Liver (tissue), 9 donors: ENCODE measurements around the gene PCDH7. TPM values are rescaled to one million over a fixed set of nuclear protein-coding genes. Genes with fewer than 3 reads are reported as not detected.

Experiments
- DNase-seq: peaks from one replicate; pipeline ENCODE4 v3.0.0-alpha.2; 2017; ENCODE audit warnings: low spot score
- H3K27ac ChIP-seq, 2 donors: one replicate each; pipeline ENCODE4 v1.7.0; 2013; ENCODE audit warnings: inconsistent platforms in 2 of 2, low read length in 2 of 2, control low read depth in 1 of 2, low read depth in 1 of 2, mild to moderate bottlenecking in 1 of 2
- H3K27me3 ChIP-seq, 4 donors: one replicate each; pipeline versions ENCODE4 v1.6.1 to v1.7.0; 2013; ENCODE audit warnings: low read length in 3 of 4, inconsistent platforms in 1 of 4, mild to moderate bottlenecking in 1 of 4, moderate library complexity in 1 of 4; ENCODE audit not compliant: control insufficient read depth in 4 of 4, insufficient read depth in 4 of 4
- H3K36me3 ChIP-seq, 4 donors: one replicate each; pipeline versions ENCODE4 v1.6.1 to v1.7.0; 2013; ENCODE audit warnings: low read length in 3 of 4, mild to moderate bottlenecking in 3 of 4, low read depth in 1 of 4, moderate library complexity in 1 of 4; ENCODE audit not compliant: control insufficient read depth in 4 of 4, insufficient read depth in 3 of 4
- H3K4me1 ChIP-seq, 4 donors: one replicate each; pipeline versions ENCODE4 v1.6.1 to v1.7.0; 2013; ENCODE audit warnings: low read length in 3 of 4, mild to moderate bottlenecking in 3 of 4, moderate library complexity in 1 of 4; ENCODE audit not compliant: control insufficient read depth in 4 of 4, insufficient read depth in 4 of 4
- H3K4me3 ChIP-seq, 3 donors: one replicate each; pipeline versions ENCODE4 v1.6.1 to v1.7.0; 2013; ENCODE audit warnings: low read length in 3 of 3, control low read depth in 1 of 3, low read depth in 1 of 3, mild to moderate bottlenecking in 1 of 3
- H3K9ac ChIP-seq, 2 donors: one replicate each; pipeline ENCODE4 v1.7.0; 2013; ENCODE audit warnings: low read length in 2 of 2, mild to moderate bottlenecking in 2 of 2, moderate library complexity in 2 of 2, control low read depth in 1 of 2, low read depth in 1 of 2
- H3K9me3 ChIP-seq, 4 donors: one replicate each; pipeline versions ENCODE4 v1.6.1 to v1.7.0; 2013; ENCODE audit warnings: low read length in 3 of 4; ENCODE audit not compliant: control insufficient read depth in 4 of 4
- ATF3 ChIP-seq: IDR thresholded peaks from 2 replicates; pipeline ENCODE4 v1.6.1; 2016; ENCODE audit warnings: antibody characterized with exemption
- CTCF ChIP-seq: fragments of 150-350 bp; IDR thresholded peaks from 2 replicates; pipeline ENCODE4 v1.5.1; 2017; ENCODE audit warnings: improper control_type of control experiment, low read depth, low read length; ENCODE audit not compliant: missing input control
- EGR1 ChIP-seq, 2 donors: IDR thresholded peaks; 2 replicates each; pipeline ENCODE4 v1.6.1; 2016 to 2018; ENCODE audit warnings: antibody characterized with exemption in 2 of 2, low read depth in 2 of 2
- FOXA1 ChIP-seq: IDR thresholded peaks from 2 replicates; pipeline ENCODE4 v1.6.1; 2016; ENCODE audit warnings: antibody characterized with exemption
- FOXA2 ChIP-seq: IDR thresholded peaks from 2 replicates; pipeline ENCODE4 v1.6.1; 2016; ENCODE audit warnings: antibody characterized with exemption
- GABPA ChIP-seq, 2 donors: IDR thresholded peaks in 1 of 2; conservative IDR thresholded peaks in 1 of 2; 2 replicates each; pipeline ENCODE4 v1.6.1; 2016; ENCODE audit warnings: antibody characterized with exemption in 2 of 2, mild to moderate bottlenecking in 1 of 2, moderate library complexity in 1 of 2
- HNF4A ChIP-seq, 2 donors: conservative IDR thresholded peaks; 2 replicates each; pipeline ENCODE4 v1.6.1; 2016; ENCODE audit warnings: antibody characterized with exemption in 2 of 2, mild to moderate bottlenecking in 2 of 2
- HNF4G ChIP-seq: IDR thresholded peaks from 2 replicates; pipeline ENCODE4 v1.6.1; 2016; ENCODE audit warnings: antibody characterized with exemption
- JUND ChIP-seq, 2 donors: IDR thresholded peaks; 2 replicates each; pipeline ENCODE4 v1.6.1; 2016; ENCODE audit warnings: antibody characterized with exemption in 2 of 2
- MAX ChIP-seq: IDR thresholded peaks from 2 replicates; pipeline ENCODE4 v1.6.1; 2016; ENCODE audit warnings: antibody characterized with exemption
- NR2F2 ChIP-seq: IDR thresholded peaks from 2 replicates; pipeline ENCODE4 v1.6.1; 2016; ENCODE audit warnings: antibody characterized with exemption
- RAD21 ChIP-seq, 2 donors: IDR thresholded peaks; 2 replicates each; pipeline ENCODE4 v1.6.1; 2016; ENCODE audit warnings: antibody characterized with exemption in 2 of 2, mild to moderate bottlenecking in 2 of 2
- REST ChIP-seq: IDR thresholded peaks from 2 replicates; pipeline ENCODE4 v1.6.1; 2016; ENCODE audit warnings: antibody characterized with exemption, mild to moderate bottlenecking
- RXRA ChIP-seq, 2 donors: IDR thresholded peaks; 2 replicates each; pipeline ENCODE4 v1.6.1; 2017 to 2018; ENCODE audit warnings: antibody characterized with exemption in 2 of 2, mild to moderate bottlenecking in 1 of 2
- SP1 ChIP-seq: IDR thresholded peaks from 2 replicates; pipeline ENCODE4 v1.6.1; 2018; ENCODE audit warnings: antibody characterized with exemption, mild to moderate bottlenecking
- TAF1 ChIP-seq: conservative IDR thresholded peaks from 2 replicates; pipeline ENCODE4 v1.6.1; 2016; ENCODE audit warnings: antibody characterized with exemption, mild to moderate bottlenecking
- YY1 ChIP-seq: IDR thresholded peaks from 2 replicates; pipeline ENCODE4 v1.6.1; 2016; ENCODE audit warnings: antibody characterized with exemption, mild to moderate bottlenecking
- ZBTB33 ChIP-seq: IDR thresholded peaks from 2 replicates; pipeline ENCODE4 v1.6.1; 2016; ENCODE audit warnings: antibody characterized with exemption
- WGBS: extraction: QIAGEN DNeasy Blood & Tissue Kit; methylation state at CpG from one replicate; pipeline ENCODE4 v1.1.7; 2013; 5-methylcytosine and 5-hydroxymethylcytosine counted together
- polyA plus RNA-seq, 2 donors: library from polyadenylated mRNA; stranded (reverse) in 1 of 2; unstranded in 1 of 2; fragments of 200-250 nt in 1 of 2; fragments of >200 nt in 1 of 2; fragmentation: Nextera tagmentation in 1 of 2; extraction: Ambion mirVana in 1 of 2; gene quantifications; one replicate each; pipeline versions ENCODE4 v1.2.1 to v1.2.3, GENCODE V29; 2013 to 2015
- total RNA-seq, 2 donors: library from RNA; depleted of rRNA; stranded (reverse); fragments of >200 nt; gene quantifications; one replicate each; pipeline ENCODE4 v1.2.3, GENCODE V29; 2014
- donor health status: healthy.
- donor health status: healthy.
- donor health status: healthy.
- donor health status: healthy.
- donor health status: healthy.

Gene PCDH7
- total and polyA plus RNA-seq, 4 donors = 0.32 to 3.0 (median 0.98) TPM

GRCh38 chr4:30718021-30718542, 2.1 kb upstream of the PCDH7 start:
- WGBS = 3% methylated on average over 34 of the region's 34 CpGs
- H3K36me3 ChIP-seq = no peaks in the 10 kb centered on the region
- no peak overlapping the region for H3K9ac ChIP-seq
- TF ChIP-seq RXRA (IDR thresholded peaks at IDR 0.05) (no peak), NR2F2 (no peak), SP1 (no peak), YY1 (no peak), HNF4A (conservative IDR thresholded peaks at IDR 0.05) (no peak), CTCF (no peak), FOXA1 (no peak), EGR1 (IDR thresholded peaks at IDR 0.05; ENCODE audit: low read depth in 2 of 2) (no peak), JUND (IDR thresholded peaks at IDR 0.05) (no peak), FOXA2 (no peak), HNF4G (no peak), REST (no peak), ATF3 (no peak), MAX (no peak), GABPA (IDR thresholded peaks at IDR 0.05 in 1 of 2, conservative IDR thresholded peaks at IDR 0.05 in 1 of 2) (no peak), TAF1 (no peak), RAD21 (IDR thresholded peaks at IDR 0.05) (no peak), ZBTB33 (no peak)
- no peaks in the 10 kb centered on the region for H3K9me3 ChIP-seq
- H3K4me1 ChIP-seq = peaks cover 8 to 46% (median 27%) of the 10 kb centered on the region in 4 donors
- DNase-seq = no peak
- peak overlapping the region in 2 of 3 donors; percentile 32 to 36 for H3K4me3 ChIP-seq
- H3K27me3 ChIP-seq = peaks cover 0 to 9% (median 7%) of the 10 kb centered on the region in 4 donors
- H3K27ac ChIP-seq = peak overlapping the region in 1 of 2 donors; percentile 41
